ENCODE results near the gene FBXO44.

GRCh38 chr1:11695861-11696260 lies 41.2 kb downstream of the FBXO44 start:
- TF ChIP-seq STAT1 (IDR thresholded peaks at IDR 0.05; ENCODE audit: unreplicated experiment) (no peak), ZNF114 (CRISPR knock-in tag; IDR thresholded peaks at IDR 0.05) (no peak), EZH2phosphoT487 (IDR thresholded peaks at IDR 0.05; ENCODE audit: unreplicated experiment) (no peak), EZH2 (IDR thresholded peaks at IDR 0.05; ENCODE audit: low read depth, unreplicated experiment) (no peak)
- TF ChIP-seq, protein P1, sequence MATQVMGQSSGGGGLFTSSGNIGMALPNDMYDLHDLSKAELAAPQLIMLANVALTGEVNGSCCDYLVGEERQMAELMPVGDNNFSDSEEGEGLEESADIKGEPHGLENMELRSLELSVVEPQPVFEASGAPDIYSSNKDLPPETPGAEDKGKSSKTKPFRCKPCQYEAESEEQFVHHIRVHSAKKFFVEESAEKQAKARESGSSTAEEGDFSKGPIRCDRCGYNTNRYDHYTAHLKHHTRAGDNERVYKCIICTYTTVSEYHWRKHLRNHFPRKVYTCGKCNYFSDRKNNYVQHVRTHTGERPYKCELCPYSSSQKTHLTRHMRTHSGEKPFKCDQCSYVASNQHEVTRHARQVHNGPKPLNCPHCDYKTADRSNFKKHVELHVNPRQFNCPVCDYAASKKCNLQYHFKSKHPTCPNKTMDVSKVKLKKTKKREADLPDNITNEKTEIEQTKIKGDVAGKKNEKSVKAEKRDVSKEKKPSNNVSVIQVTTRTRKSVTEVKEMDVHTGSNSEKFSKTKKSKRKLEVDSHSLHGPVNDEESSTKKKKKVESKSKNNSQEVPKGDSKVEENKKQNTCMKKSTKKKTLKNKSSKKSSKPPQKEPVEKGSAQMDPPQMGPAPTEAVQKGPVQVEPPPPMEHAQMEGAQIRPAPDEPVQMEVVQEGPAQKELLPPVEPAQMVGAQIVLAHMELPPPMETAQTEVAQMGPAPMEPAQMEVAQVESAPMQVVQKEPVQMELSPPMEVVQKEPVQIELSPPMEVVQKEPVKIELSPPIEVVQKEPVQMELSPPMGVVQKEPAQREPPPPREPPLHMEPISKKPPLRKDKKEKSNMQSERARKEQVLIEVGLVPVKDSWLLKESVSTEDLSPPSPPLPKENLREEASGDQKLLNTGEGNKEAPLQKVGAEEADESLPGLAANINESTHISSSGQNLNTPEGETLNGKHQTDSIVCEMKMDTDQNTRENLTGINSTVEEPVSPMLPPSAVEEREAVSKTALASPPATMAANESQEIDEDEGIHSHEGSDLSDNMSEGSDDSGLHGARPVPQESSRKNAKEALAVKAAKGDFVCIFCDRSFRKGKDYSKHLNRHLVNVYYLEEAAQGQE (IDR thresholded peaks at IDR 0.05; ENCODE audit: unreplicated experiment) = no peak
- TF ChIP-seq, protein P2, sequence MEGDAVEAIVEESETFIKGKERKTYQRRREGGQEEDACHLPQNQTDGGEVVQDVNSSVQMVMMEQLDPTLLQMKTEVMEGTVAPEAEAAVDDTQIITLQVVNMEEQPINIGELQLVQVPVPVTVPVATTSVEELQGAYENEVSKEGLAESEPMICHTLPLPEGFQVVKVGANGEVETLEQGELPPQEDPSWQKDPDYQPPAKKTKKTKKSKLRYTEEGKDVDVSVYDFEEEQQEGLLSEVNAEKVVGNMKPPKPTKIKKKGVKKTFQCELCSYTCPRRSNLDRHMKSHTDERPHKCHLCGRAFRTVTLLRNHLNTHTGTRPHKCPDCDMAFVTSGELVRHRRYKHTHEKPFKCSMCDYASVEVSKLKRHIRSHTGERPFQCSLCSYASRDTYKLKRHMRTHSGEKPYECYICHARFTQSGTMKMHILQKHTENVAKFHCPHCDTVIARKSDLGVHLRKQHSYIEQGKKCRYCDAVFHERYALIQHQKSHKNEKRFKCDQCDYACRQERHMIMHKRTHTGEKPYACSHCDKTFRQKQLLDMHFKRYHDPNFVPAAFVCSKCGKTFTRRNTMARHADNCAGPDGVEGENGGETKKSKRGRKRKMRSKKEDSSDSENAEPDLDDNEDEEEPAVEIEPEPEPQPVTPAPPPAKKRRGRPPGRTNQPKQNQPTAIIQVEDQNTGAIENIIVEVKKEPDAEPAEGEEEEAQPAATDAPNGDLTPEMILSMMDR (conservative IDR thresholded peaks at IDR 0.05; ENCODE audit: low read depth in 2 of 2) = no peak

Measured in GM23338 (cell line).